ENCODE results near the gene CFAP65.

CFAP65 gene

DNA sequence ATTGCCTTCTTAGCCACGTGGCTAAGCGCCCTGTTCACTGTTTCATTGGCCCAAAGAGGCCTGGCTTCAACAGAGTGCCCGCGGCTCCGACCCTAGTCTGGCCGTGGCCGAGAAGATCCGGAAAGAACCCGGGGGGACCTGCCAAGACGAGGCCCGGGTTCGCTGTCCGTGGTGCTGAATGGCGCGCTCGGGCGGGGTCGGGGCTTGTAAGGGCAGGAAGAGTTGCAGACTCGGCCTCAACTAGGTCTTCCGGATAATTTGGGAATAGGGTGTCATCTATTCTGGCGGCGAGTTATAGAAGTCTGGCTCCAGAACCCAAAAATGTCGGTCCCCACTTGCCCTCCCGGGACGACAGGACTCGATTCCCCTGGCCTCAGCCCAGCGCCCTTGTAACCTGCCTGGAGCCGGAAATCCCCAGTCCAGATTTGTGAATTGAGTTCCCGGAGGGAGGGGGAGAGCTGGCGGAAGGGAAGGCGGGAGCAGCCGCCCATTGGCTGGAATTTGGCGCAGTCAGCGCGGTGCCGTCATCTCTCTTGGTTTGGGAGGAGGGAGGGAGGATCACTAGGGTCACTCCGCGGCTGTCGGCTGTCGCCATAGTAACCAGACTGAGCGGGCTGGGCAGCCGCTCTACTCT, 78.3 kb downstream of the CFAP65 start:
- DNase-seq (ENCODE audit: extremely low spot score): peak; percentile 70
- TF ChIP-seq, protein P1, sequence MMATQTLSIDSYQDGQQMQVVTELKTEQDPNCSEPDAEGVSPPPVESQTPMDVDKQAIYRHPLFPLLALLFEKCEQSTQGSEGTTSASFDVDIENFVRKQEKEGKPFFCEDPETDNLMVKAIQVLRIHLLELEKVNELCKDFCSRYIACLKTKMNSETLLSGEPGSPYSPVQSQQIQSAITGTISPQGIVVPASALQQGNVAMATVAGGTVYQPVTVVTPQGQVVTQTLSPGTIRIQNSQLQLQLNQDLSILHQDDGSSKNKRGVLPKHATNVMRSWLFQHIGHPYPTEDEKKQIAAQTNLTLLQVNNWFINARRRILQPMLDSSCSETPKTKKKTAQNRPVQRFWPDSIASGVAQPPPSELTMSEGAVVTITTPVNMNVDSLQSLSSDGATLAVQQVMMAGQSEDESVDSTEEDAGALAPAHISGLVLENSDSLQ (IDR thresholded peaks at IDR 0.05): peak; percentile 83
- no peak for TF ChIP-seq FOXA1 (IDR thresholded peaks at IDR 0.05)
- ChIA-PET CTCF (interaction anchor here (0.7 to 1.1 kb wide), 2 partner anchors 17 to 61 kb away, joined by 3 to 11 read pairs; no protein-coding TSS in a partner anchor), POLR2A (interaction anchor here (1.0 kb wide), 1 partner anchor 54 kb away, joined by 4 read pairs; no protein-coding TSS in a partner anchor)

DNA sequence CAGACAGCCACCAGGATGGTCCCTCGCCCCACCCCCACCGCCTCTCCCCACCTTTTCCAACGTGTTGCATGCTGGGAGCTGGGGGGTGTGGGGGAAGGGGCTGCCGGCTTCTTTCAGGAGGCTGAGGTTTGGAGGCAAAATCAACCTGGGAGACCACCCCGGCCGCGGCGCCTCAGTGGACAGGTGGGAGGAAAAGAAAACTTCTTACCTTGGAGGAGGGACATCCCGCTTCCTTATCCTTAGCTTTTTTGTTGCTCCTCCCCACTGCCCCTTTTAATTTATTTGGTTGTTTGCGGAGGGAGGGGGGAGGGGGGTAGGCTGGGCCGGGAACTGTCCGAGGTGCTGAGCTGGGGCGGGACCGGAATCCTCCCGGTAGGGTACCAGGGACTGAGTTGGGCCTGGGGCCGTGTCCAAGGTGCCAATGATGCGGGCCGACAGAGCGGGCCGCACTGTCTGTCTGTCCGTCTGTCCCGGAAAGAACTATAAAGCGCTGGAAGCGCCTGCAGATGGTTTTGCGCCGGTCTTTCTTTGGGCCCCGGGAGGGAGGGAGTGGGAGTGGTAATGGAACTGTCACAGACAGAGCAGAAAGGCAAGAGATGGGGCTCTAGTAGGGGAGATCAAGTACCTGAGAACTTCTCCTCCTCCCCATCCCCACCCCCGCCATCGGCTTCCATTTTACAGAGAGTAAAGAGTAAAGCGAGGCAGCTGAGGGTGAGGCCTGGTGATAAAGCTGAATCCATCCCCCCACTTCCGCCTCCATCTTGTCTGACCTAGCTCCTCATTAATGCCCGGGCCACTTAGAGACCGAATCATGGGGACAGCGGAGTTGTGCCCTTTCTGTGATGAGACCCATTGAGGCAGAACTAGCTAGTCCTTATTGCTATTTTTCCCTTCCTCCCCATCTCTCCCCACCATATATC, 79.4 kb downstream of the CFAP65 start:
- POLR2A ChIA-PET: interaction anchor here (0.5 kb wide), 1 partner anchor 53 kb away, joined by 3 read pairs; no protein-coding TSS in a partner anchor
- CTCF ChIA-PET: interaction anchor here (0.7 kb wide), 1 partner anchor 51 kb away, joined by 3 read pairs; no protein-coding TSS in a partner anchor
- no peak for DNase-seq (ENCODE audit: extremely low spot score)
- no peak for TF ChIP-seq FOXM1 (IDR thresholded peaks at IDR 0.05; ENCODE audit: borderline replicate concordance)
- no peak for TF ChIP-seq NFRKB (IDR thresholded peaks at IDR 0.05)
- TF ChIP-seq SP1 (IDR thresholded peaks at IDR 0.05): no peak
- TF ChIP-seq ARNT (IDR thresholded peaks at IDR 0.05): no peak
- no peak for TF ChIP-seq L3MBTL2 (conservative IDR thresholded peaks at IDR 0.05)
- TF ChIP-seq LEF1 (IDR thresholded peaks at IDR 0.05; ENCODE audit: borderline replicate concordance): no peak

DNA sequence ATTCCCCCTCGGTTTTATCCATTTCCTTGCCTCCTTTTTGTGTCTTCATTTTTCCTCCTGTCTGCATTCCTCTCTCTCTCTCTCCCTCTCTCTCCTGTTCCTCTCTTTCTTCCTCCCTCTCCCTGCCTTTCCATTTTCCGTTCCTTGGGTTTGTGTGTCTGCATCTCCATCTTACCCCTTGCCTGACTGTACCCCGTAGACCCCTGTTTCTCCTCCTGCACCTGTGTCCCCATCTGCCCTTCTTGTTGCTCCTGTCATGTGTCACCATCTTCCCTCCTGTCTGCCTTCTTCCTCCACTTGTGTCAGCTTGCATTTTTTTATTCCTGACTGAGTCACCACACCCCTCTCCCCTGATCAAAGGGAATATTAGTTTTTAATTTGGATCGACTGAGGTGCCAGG, 80.1 kb downstream of the CFAP65 start:
- ChIA-PET CTCF (interaction anchor here (0.7 kb wide), 1 partner anchor 51 kb away, joined by 3 read pairs; no protein-coding TSS in a partner anchor), POLR2A (no interaction called here)

DNA sequence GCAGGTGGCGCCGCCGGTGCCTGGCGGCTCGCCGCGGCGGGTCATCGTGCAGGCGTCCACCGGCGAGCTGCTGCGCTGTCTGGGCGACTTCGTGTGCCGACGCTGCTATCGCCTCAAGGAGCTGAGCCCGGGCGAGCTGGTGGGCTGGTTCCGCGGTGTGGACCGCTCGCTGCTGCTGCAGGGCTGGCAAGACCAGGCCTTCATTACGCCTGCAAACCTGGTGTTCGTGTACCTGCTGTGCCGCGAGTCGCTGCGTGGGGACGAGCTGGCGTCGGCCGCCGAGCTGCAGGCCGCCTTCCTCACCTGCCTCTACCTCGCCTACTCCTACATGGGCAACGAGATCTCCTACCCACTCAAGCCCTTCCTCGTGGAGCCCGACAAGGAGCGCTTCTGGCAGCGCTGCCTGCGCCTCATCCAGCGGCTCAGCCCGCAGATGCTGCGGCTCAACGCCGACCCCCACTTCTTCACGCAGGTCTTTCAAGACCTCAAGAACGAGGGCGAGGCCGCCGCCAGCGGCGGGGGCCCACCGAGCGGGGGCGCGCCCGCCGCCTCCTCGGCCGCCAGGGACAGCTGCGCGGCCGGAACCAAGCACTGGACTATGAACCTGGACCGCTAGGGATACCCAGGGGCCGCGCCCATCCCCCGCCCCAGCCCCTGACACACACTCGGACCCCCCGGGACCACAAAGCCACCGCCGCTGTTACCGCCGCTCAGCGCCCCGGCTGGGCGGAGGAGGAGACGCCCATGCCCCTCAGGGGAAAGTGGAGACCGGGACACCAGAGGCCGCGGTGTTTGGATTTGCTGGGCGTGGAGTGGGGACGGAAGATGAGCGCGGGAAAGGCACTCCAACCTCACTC, 80.8 kb downstream of the CFAP65 start:
- ChIA-PET CTCF (interaction anchor here (1.5 kb wide), 1 partner anchor 63 kb away, joined by 7 read pairs; no protein-coding TSS in a partner anchor), POLR2A (no interaction called here)
- no peak for DNase-seq (ENCODE audit: extremely low spot score)
- TF ChIP-seq BHLHE40 (IDR thresholded peaks at IDR 0.05; ENCODE audit: borderline replicate concordance): no peak
- TF ChIP-seq FOXM1 (IDR thresholded peaks at IDR 0.05; ENCODE audit: borderline replicate concordance): no peak
- TF ChIP-seq CTBP1 (IDR thresholded peaks at IDR 0.05; ENCODE audit: borderline replicate concordance): no peak
- TF ChIP-seq SP1 (IDR thresholded peaks at IDR 0.05): no peak
- no peak for TF ChIP-seq HDGF (IDR thresholded peaks at IDR 0.05; ENCODE audit: borderline replicate concordance)
- no peak for TF ChIP-seq TARDBP (IDR thresholded peaks at IDR 0.05)
- TF ChIP-seq LEF1 (IDR thresholded peaks at IDR 0.05; ENCODE audit: borderline replicate concordance): no peak
- TF ChIP-seq ELF4 (IDR thresholded peaks at IDR 0.05): no peak
- TF ChIP-seq FOXK2 (IDR thresholded peaks at IDR 0.05): no peak
- no peak for TF ChIP-seq ZNF384 (IDR thresholded peaks at IDR 0.05)
- no peak for TF ChIP-seq L3MBTL2 (conservative IDR thresholded peaks at IDR 0.05)
- TF ChIP-seq SUZ12 (IDR thresholded peaks at IDR 0.05): no peak
- TF ChIP-seq, protein P1 (IDR thresholded peaks at IDR 0.05): no peak

More for the DNA sequence above, 80.1 kb downstream of the CFAP65 start:
- DNase-seq (ENCODE audit: extremely low spot score): no peak
- no peak for TF ChIP-seq HDGF (IDR thresholded peaks at IDR 0.05; ENCODE audit: borderline replicate concordance)
- no peak for TF ChIP-seq TARDBP (IDR thresholded peaks at IDR 0.05)
- TF ChIP-seq FOXA1 (IDR thresholded peaks at IDR 0.05): no peak
- TF ChIP-seq CTBP1 (IDR thresholded peaks at IDR 0.05; ENCODE audit: borderline replicate concordance): no peak
- TF ChIP-seq SP1 (IDR thresholded peaks at IDR 0.05): no peak
- no peak for TF ChIP-seq ARNT (IDR thresholded peaks at IDR 0.05)
- no peak for TF ChIP-seq ELF4 (IDR thresholded peaks at IDR 0.05)
- TF ChIP-seq L3MBTL2 (conservative IDR thresholded peaks at IDR 0.05): no peak

DNA sequence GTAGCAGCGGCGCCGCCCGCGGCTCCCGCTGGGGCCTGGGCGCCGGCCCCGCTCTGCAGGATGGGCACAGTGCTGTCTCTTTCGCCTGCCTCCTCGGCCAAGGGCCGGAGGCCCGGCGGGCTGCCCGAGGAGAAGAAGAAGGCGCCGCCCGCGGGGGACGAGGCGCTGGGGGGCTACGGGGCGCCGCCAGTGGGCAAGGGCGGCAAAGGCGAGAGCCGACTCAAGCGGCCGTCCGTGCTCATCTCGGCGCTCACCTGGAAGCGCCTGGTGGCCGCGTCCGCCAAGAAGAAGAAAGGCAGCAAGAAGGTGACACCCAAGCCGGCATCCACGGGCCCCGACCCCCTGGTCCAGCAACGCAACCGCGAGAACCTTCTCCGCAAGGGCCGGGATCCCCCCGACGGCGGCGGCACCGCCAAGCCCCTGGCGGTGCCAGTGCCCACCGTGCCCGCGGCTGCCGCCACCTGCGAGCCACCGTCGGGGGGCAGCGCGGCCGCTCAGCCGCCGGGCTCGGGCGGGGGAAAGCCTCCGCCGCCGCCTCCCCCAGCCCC, 81.5 kb downstream of the CFAP65 start:
- ChIA-PET POLR2A (interaction anchor here (0.7 to 1.3 kb wide), 8 partner anchors 8 to 217 kb away, joined by 3 to 5 read pairs (median 4); partner anchors contain the start of gene CNPPD1), CTCF (interaction anchor here (0.6 to 1.5 kb wide), 3 partner anchors 20 to 76 kb away, joined by 3 to 7 read pairs (median 4); no protein-coding TSS in a partner anchor)
- no peak for DNase-seq (ENCODE audit: extremely low spot score)
- TF ChIP-seq HDGF (IDR thresholded peaks at IDR 0.05; ENCODE audit: borderline replicate concordance): no peak
- no peak for TF ChIP-seq FOXA1 (IDR thresholded peaks at IDR 0.05)
- TF ChIP-seq ARNT (IDR thresholded peaks at IDR 0.05): no peak
- no peak for TF ChIP-seq BHLHE40 (IDR thresholded peaks at IDR 0.05; ENCODE audit: borderline replicate concordance)
- TF ChIP-seq TARDBP (IDR thresholded peaks at IDR 0.05): no peak
- no peak for TF ChIP-seq L3MBTL2 (conservative IDR thresholded peaks at IDR 0.05)
- TF ChIP-seq FOXM1 (IDR thresholded peaks at IDR 0.05; ENCODE audit: borderline replicate concordance): no peak
- no peak for TF ChIP-seq CTBP1 (IDR thresholded peaks at IDR 0.05; ENCODE audit: borderline replicate concordance)
- TF ChIP-seq LEF1 (IDR thresholded peaks at IDR 0.05; ENCODE audit: borderline replicate concordance): no peak
- TF ChIP-seq NFRKB (IDR thresholded peaks at IDR 0.05): no peak
- TF ChIP-seq ZNF384 (IDR thresholded peaks at IDR 0.05): no peak
- no peak for TF ChIP-seq ELF4 (IDR thresholded peaks at IDR 0.05)
- TF ChIP-seq SP1 (IDR thresholded peaks at IDR 0.05): no peak
- no peak for TF ChIP-seq FOXK2 (IDR thresholded peaks at IDR 0.05)
- no peak for TF ChIP-seq SUZ12 (IDR thresholded peaks at IDR 0.05)
- TF ChIP-seq, protein P1 (IDR thresholded peaks at IDR 0.05): no peak
